ENCODE data around the gene CMKLR1. TPM values are rescaled to one million over a fixed set of nuclear protein-coding genes. Genes with fewer than 3 reads are reported as not detected.

CMKLR1 gene
- total RNA-seq, 4 donors from 2014 or later, result 1.1 to 7.5 (median 3.7) TPM

DNA sequence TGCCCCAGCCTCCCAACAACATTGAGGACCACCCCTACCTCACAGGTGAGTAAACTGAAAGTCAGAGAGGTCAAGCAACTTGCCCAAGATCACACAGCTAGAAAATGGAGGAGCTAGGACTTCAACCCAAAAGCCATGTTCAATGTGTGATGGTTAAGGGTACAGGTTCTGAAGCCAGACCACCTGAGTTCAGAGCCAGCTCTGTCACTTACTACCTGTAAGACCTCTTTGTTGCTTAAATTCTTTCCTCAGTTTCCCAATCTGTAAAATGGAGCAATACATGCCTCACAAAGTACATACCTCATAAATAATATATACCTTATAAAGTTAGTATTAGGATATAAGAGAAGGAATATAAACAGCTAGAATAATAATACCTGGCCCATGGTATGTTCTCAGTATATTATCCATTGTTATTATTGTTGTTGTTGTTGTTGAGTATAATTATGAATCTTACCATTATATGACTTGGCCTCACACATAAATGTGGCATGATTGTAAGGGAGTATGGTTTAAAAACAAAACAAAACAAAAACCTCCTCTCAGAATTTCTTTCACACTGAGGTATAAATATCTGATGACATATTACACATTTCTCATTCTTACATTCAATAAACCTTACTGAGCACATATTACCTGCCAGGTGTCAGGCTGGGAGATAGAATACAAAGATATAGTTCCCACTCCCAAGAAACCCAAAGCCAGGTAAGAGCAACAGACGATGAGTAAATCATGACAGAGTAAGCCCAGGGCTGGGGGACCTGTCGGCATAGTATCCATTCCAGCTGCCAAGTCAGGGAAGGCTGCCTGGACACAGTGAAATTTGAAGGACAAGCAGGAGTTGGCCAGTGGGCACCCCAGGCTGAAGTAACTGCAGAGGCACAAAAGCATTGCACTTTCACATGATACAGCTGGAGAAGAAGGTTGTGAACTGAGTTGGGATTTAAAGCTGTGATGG, 19.6 kb downstream of the CMKLR1 start:
- no peak overlapping the region for H3K4me3 ChIP-seq (ENCODE audit: low read depth, poor library complexity, severe bottlenecking)
- DNase-seq (ENCODE audit: low spot score in 2 of 2), result no peak
- WGBS, 2 donors, result 56 to 57% methylated on average over 2 of the region's 2 CpGs
- TF ChIP-seq POLR2A (IDR thresholded peaks at IDR 0.05), result no peak
- TF ChIP-seq, protein P1, sequence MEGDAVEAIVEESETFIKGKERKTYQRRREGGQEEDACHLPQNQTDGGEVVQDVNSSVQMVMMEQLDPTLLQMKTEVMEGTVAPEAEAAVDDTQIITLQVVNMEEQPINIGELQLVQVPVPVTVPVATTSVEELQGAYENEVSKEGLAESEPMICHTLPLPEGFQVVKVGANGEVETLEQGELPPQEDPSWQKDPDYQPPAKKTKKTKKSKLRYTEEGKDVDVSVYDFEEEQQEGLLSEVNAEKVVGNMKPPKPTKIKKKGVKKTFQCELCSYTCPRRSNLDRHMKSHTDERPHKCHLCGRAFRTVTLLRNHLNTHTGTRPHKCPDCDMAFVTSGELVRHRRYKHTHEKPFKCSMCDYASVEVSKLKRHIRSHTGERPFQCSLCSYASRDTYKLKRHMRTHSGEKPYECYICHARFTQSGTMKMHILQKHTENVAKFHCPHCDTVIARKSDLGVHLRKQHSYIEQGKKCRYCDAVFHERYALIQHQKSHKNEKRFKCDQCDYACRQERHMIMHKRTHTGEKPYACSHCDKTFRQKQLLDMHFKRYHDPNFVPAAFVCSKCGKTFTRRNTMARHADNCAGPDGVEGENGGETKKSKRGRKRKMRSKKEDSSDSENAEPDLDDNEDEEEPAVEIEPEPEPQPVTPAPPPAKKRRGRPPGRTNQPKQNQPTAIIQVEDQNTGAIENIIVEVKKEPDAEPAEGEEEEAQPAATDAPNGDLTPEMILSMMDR (IDR thresholded peaks at IDR 0.05), result no peak
- intact Hi-C loops (cut with DNase I; ENCODE audit: low total_unique reads), result no loop called here

DNA sequence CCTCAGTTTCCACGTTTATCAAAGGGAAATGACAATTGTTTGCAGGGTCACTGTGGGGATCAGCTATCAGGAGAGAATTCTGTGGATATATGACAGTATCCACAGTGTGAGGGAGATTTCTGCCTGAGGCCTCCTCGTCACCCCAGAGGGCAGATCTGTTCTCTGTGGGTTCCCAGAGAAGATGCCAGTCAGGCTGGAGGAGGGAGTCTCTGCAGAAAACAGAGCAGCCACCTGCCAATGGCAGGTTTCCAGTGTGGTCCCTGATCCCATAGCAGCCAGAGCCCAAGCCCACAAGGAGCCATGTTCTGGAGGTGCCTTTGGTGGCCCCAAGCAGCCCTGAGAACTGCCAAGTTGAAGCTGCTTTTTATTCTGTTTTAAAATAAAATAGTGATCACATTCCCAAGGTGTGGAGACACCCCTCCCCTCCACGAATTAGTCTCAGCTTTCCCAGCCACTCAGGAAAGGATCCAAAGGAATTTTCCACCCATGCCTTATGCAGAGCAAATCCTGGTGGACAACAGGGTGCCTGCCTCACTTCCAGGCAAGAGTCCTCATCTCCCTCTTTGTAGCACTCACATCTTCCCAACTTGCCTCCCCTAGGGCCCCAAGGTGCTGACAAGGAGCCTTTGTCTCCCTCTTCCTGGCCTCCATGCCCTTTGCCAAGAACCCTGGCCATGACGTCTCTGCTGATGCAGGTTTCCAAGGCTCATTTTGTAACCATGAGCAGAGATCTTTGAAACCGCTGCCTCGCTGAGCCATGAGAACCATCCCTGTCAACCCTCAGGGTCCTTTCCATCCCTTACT, 20.4 kb downstream of the CMKLR1 start:
- no peak overlapping the region for H3K4me3 ChIP-seq (ENCODE audit: low read depth, poor library complexity, severe bottlenecking)
- no peak for TF ChIP-seq POLR2A (IDR thresholded peaks at IDR 0.05)
- TF ChIP-seq, protein P1 (IDR thresholded peaks at IDR 0.05), result no peak
- no peak for DNase-seq (ENCODE audit: low spot score in 2 of 2)
- intact Hi-C loops (cut with DNase I; ENCODE audit: low total_unique reads), result no loop called here
- WGBS, 2 donors, result 60 to 65% methylated on average over 6 of the region's 6 CpGs

DNA sequence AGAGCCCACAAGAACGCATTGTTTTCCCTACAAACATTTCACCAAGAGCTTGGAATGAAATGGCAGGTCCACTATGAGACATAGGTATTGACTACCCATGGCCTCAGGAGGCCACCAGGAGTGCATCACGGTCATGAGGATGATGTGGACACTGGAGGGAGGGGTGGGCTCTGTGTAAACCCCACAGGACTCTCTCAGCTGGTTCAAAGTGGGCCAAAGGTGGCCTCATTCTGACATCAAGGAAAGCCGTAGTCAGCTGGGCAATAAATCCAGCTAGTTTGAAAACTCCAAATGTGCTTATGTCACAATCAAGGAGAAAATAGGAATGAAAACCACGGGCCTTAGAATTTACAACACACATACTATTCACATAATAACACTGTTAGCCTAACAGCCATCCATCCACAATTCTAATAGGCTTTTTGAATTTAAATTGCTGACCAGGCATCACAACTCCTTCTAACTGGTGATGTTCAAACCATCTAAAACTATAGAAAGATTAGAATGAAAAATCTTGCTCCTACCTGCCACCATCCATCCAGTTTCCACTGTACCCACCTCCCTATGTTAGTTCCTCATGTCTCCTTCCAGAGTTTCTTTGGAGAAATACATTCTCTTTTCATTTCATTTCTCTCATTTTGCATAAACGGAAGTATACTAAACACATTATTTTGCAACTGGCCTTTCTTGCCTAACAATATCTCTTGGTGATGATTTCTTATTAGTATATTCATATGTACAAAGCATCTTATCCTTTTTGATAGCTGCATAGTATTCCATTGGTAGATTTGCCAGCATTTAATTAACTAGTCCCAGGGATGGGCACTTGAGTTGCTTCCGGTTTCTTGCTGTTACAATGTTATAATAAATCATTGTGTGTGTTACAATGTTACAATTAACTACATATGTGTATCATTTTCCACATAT, 21.5 kb downstream of the CMKLR1 start:
- no peak overlapping the region for H3K4me3 ChIP-seq (ENCODE audit: low read depth, poor library complexity, severe bottlenecking)
- intact Hi-C loops (cut with DNase I; ENCODE audit: low total_unique reads), result no loop called here
- no peak for TF ChIP-seq POLR2A (IDR thresholded peaks at IDR 0.05)
- TF ChIP-seq, protein P1 (IDR thresholded peaks at IDR 0.05), result no peak
- 84 to 85% methylated on average over 6 of the region's 6 CpGs for WGBS, 2 donors
- no peak for DNase-seq (ENCODE audit: low spot score in 2 of 2)

DNA sequence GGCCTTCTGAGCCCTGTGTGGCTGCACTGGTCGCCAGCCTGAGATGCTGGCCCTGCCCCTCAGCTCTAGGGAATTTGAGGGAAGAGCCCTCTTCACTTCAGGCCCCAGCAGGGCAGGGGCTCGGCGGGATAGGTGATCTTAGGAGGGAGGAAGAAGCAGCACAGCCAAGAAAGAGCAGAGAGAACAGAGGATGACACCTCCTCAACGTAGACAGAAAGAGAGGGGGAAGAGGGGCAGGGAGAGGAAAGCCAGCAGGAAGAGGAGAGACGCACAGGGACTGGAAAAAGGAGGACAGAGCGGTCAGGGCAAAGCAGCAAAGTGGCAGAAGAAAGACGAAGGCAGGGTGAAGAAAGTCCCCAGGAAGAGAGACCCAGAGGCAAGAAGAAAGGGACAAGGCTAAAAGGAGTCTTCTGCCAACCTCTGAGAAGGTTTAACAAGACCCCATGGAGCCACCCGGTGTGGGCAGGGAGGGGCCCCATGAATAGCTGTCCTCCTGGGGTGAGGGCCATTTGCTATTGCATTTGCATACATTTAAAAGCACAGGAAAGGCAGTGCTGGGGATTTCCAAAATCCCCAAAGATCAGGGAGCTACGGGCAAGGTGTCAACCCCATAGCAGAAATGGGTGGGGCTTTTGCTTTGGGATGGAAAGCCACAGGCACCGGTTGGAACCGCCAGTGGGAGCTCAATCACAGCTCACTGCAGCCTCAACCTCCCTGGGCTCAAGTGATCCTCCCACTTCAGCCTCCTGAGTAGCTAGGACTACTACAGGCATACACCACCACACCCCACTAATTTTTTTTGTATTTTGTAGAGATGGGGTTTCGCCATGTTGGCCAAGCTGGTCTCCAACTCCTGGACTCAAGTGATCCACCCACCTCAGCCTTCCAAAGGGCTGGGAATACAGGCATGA, 22.7 kb downstream of the CMKLR1 start:
- no peak for DNase-seq (ENCODE audit: low spot score in 2 of 2)
- WGBS, 2 donors, result 50 to 51% methylated on average over 11 to 12 of the region's 12 CpGs
- intact Hi-C loops (cut with DNase I; ENCODE audit: low total_unique reads), result no loop called here
- no peak overlapping the region for H3K4me3 ChIP-seq (ENCODE audit: low read depth, poor library complexity, severe bottlenecking)
- TF ChIP-seq POLR2A (IDR thresholded peaks at IDR 0.05), result no peak
- TF ChIP-seq, protein P1 (IDR thresholded peaks at IDR 0.05), result no peak

Measured in lower leg skin (tissue), 4 donors.